Bronchial epithelial cell (primary cell): ENCODE data around the gene RBMS1. TPM values are rescaled to one million over a fixed set of nuclear protein-coding genes. Genes with fewer than 3 reads are reported as not detected.
A peak's percentile ranks its signal among the peaks of the same experiment; 100 is the strongest.
"Not testable (repeated sequence)": the region's sequence is repeated elsewhere in the genome, so short reads cannot be mapped to it uniquely, and the experiment has no call there.

Experiments used
- DNase-seq: peaks from one replicate; pipeline ENCODE4 v3.0.0-alpha.2; 2010; ENCODE audit warnings: low read depth
- FAIRE-seq: peaks from 2 replicates; lab custom pipeline; 2011; peaks lifted over from hg19 to GRCh38; lab: Jason Lieb, UNC
- H3K27me3 ChIP-seq: 2 replicates; pipeline ENCODE4 v1.5.1; 2011; ENCODE audit warnings: low read length; ENCODE audit not compliant: control insufficient read depth, insufficient read depth
- H3K36me3 ChIP-seq: 2 replicates; pipeline ENCODE4 v1.5.1; 2011; ENCODE audit warnings: low read length; ENCODE audit not compliant: control insufficient read depth, insufficient read depth
- H3K4me3 ChIP-seq: 2 replicates; pipeline ENCODE4 v1.5.1; 2011; ENCODE audit warnings: mild to moderate bottlenecking, low read depth, low read length, control low read depth
- CTCF ChIP-seq: IDR thresholded peaks from 2 replicates; pipeline ENCODE4 v1.5.1; 2011; ENCODE audit warnings: mild to moderate bottlenecking, moderate library complexity, low read length, control low read depth, inconsistent platforms; ENCODE audit not compliant: insufficient read depth, severe bottlenecking
- total RNA-seq: library from RNA; depleted of rRNA; stranded (reverse); fragments of >200 nt; gene quantifications from 2 replicates; pipeline ENCODE4 v1.2.1, GENCODE V29; 2014

RBMS1 gene
- total RNA-seq, 1 donor from 2014 or later, result 30.0 TPM

- FAIRE-seq, result no peak
- DNase-seq, result no peak
Measured at GRCh38 chr2:160492401-160493226, 993 bp downstream of the RBMS1 start.

GRCh38 chr2:160491911-160492371 is 1.7 kb downstream of the RBMS1 start:
- DNase-seq (peak; percentile 63), FAIRE-seq (no peak)
- Histone ChIP-seq H3K4me3 (peak overlapping the region; percentile 91), H3K27me3 (no peaks in the 10 kb centered on the region), H3K36me3 (no peaks in the 10 kb centered on the region)
- TF ChIP-seq CTCF, result no peak

More at GRCh38 chr2:160492401-160493226, 993 bp downstream of the RBMS1 start:
- Histone ChIP-seq H3K27me3 (no peaks in the 10 kb centered on the region), H3K4me3 (peak overlapping the region; percentile 91), H3K36me3 (no peaks in the 10 kb centered on the region)
- TF ChIP-seq CTCF, result no peak

DNA sequence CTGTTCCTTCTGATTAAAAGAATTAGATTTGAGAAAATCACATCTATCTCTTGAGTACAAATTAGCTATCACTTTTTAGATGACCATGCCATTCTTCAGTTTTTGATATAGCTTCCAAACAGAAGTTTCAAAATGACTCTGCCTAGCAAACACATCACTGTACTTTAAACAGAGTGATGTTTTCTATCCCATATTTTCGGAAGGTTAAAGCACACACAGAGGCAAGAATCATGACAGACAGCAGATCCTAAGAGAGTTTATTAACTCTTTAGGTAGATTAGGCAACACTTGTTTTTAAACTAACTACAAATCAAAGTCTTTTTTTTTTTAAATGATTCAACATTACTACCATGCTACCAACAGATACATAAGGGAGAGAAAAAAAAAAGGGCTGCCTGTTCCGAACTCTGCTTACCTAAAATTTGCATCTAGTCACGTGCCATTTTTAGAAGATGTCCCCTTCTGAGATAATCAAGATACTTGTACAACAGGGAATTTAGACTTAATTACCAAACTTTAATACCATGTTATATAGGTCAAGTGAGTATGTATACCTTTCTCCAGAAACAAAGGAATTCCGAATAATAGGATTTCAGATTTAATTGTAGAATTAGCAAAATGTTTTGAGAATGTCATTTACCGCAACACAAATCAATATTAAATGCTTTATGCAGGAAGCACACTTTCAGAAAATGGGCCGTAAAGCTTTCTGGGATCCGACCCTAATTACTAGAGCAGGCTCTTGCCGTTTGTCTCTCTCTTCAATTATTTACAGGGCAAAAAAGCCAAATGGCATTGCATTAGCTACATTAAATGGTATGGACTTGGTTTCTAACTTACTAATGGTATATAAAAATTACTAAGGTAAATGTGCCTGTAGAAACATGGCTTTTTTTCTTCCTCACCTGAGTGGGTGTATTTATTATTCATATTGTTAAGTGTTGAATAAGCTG is 2.6 kb downstream of the RBMS1 start:
- DNase-seq (peak; percentile 28), FAIRE-seq (no peak)
- no peaks in the 10 kb centered on the region for H3K36me3 ChIP-seq
- no peak for TF ChIP-seq CTCF
- H3K27me3 ChIP-seq, result no peaks in the 10 kb centered on the region
- peak overlapping the region; percentile 0 for H3K4me3 ChIP-seq

GRCh38 chr2:160489111-160489510 is 4.5 kb downstream of the RBMS1 start:
- Histone ChIP-seq H3K36me3 (no peaks in the 10 kb centered on the region), H3K27me3 (no peaks in the 10 kb centered on the region), H3K4me3 (no peak overlapping the region)
- TF ChIP-seq CTCF, result no peak
- FAIRE-seq (no peak), DNase-seq (peak; percentile 39)

GRCh38 chr2:160488289-160488688 is 5.3 kb downstream of the RBMS1 start:
- H3K36me3 ChIP-seq, H3K27me3 ChIP-seq, H3K4me3 ChIP-seq, DNase-seq, FAIRE-seq: not testable (repeated sequence)

GRCh38 chr2:160486341-160486740 is 7.3 kb downstream of the RBMS1 start:
- no peak for TF ChIP-seq CTCF
- Histone ChIP-seq H3K27me3 (no peaks in the 10 kb centered on the region), H3K4me3 (no peak overlapping the region), H3K36me3 (no peaks in the 10 kb centered on the region)
- no peak for FAIRE-seq
- DNase-seq, result no peak
